Loucy (cell line): ENCODE data around the gene WDR48.
A peak's percentile ranks its signal among the peaks of the same experiment; 100 is the strongest.

Experiments
- H2AFZ ChIP-seq: fragments of 200-600 bp; sonication (generic); 2 replicates; pipeline ENCODE4 v1.6.0; 2016; ENCODE audit warnings: antibody characterized with exemption, mild to moderate bottlenecking, low read length, moderate library complexity
- H3F3A ChIP-seq: fragments of 200-600 bp; 2 replicates; pipeline ENCODE4 v1.6.0; 2016; ENCODE audit warnings: antibody characterized with exemption, low read depth, mild to moderate bottlenecking
- H3K27me3 ChIP-seq: fragments of 200-600 bp; sonication (generic); 2 replicates; pipeline ENCODE4 v1.6.1; 2014; ENCODE audit warnings: low read length, mild to moderate bottlenecking; ENCODE audit not compliant: insufficient read depth, poor library complexity, severe bottlenecking
- H3K36me3 ChIP-seq: fragments of 200-600 bp; sonication (generic); 2 replicates; pipeline ENCODE4 v1.6.1; 2016; ENCODE audit warnings: low read length; ENCODE audit not compliant: insufficient read depth
- H3K4me1 ChIP-seq: fragments of 200-600 bp; sonication (generic); 2 replicates; pipeline ENCODE4 v1.5.1; 2014; ENCODE audit warnings: low read length, mild to moderate bottlenecking; ENCODE audit not compliant: insufficient read depth, poor library complexity, severe bottlenecking
- H3K4me2 ChIP-seq: fragments of 200-600 bp; sonication (generic); 2 replicates; pipeline ENCODE4 v1.6.0; 2014; ENCODE audit warnings: antibody characterized with exemption, low read length, low read depth, mild to moderate bottlenecking; ENCODE audit not compliant: poor library complexity, severe bottlenecking
- H3K4me3 ChIP-seq: fragments of 200-600 bp; sonication (generic); 2 replicates; pipeline ENCODE4 v1.5.1; 2014; ENCODE audit warnings: low read length, mild to moderate bottlenecking, mixed read lengths; ENCODE audit not compliant: poor library complexity, severe bottlenecking
- H3K79me2 ChIP-seq: fragments of 200-600 bp; sonication (generic); 2 replicates; pipeline ENCODE4 v1.6.1; 2014; ENCODE audit warnings: low read length; ENCODE audit not compliant: insufficient read depth
- H3K9ac ChIP-seq: fragments of 200-600 bp; sonication (generic); 2 replicates; pipeline ENCODE4 v1.6.0; 2014; ENCODE audit warnings: mild to moderate bottlenecking, low read depth, low read length, moderate library complexity; ENCODE audit not compliant: poor library complexity, severe bottlenecking
- H3K9me2 ChIP-seq: fragments of 200-600 bp; sonication (generic); replicated peaks from 2 replicates; pipeline ENCODE4 v1.6.1; 2016; ENCODE audit warnings: low read depth, low read length, mixed read lengths
- H3K9me3 ChIP-seq: fragments of 200-600 bp; sonication (generic); 2 replicates; pipeline ENCODE4 v1.6.1; 2014; ENCODE audit warnings: mild to moderate bottlenecking, antibody characterized with exemption, low read length, low read depth; ENCODE audit not compliant: insufficient read depth
- H4K20me1 ChIP-seq: fragments of 200-600 bp; sonication (generic); 2 replicates; pipeline ENCODE4 v1.6.0; 2014; ENCODE audit warnings: antibody characterized with exemption, low read length, mild to moderate bottlenecking; ENCODE audit not compliant: insufficient read depth, poor library complexity, severe bottlenecking
- EZH2phosphoT487 ChIP-seq: fragments of 200-600 bp; IDR thresholded peaks from 2 replicates; pipeline ENCODE4 v1.6.1; 2018; ENCODE audit warnings: antibody characterized with exemption, mild to moderate bottlenecking, moderate library complexity, borderline replicate concordance
- TF ChIP-seq, protein P1 (sequence below): fragments of 200-600 bp; sonication (generic); conservative IDR thresholded peaks from 2 replicates; pipeline ENCODE4 v1.5.1; 2014; ENCODE audit warnings: mild to moderate bottlenecking, antibody characterized with exemption, low read length

Gene WDR48

DNA sequence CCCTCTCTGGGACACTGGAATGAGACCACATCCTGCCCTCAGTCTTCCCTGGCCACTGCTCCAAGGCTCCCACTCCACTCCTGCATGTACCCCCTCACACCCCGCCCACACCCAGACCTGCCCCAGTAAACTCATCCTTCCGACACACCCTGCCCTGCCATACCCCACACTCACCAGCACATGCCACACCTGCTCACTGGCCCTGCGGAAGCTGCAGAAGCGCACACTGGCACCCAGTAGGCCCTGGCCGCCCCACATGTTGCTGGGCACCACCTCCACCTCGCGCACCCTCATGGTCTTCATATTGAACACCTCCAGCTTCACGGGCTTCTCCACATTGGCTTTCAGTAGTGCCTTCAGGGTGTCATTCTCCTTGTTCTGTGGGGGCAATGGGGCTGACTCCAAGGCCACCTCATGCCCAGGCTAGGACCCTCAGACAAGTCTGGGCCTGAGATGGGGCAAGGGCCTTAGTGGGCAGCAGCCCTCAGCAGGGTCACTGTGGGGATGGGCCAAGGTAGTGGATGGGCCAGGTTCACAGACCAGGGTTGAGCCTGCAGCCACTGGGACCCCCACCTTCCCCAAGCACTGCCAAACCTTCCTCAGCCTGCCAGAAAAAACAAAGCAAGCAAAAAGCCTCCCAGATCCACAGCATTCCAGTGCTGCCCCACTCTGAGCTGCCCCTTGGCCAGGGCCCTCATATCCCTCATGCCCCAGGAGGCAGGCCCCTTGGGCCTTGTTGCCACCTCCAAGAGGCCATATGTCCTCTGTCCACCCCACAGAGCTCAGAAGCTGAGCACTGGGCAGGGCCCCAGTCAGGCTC is 50.9 kb downstream of the WDR48 start:
- H3K9ac ChIP-seq, result peak overlapping the region; percentile 48
- H3K79me2 ChIP-seq, result peaks cover 29% of the 10 kb centered on the region

DNA sequence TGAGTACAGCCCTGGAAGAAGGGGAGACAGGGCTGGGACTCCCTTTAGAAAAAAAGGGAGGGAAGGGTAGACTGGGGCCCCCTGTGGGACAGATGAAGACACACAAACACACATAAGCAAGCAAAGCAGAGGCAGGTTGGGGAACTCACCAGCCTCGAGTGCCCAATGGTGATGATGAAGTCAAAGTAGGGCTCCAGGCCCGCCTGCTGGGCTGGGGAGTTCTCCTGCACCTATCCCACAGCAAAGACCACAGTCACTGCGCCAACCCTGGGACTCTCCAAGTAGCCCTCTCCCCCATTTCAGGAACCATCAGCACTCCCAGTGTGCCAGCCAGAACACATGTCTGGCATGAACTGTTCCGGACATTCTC is 51.5 kb downstream of the WDR48 start:
- Histone ChIP-seq H3K4me2 (peak overlapping the region; percentile 88), H3K9ac (peak overlapping the region; percentile 48), H4K20me1 (peaks cover 20% of the 10 kb centered on the region), H3F3A (no peaks in the 10 kb centered on the region), H3K79me2 (peaks cover 29% of the 10 kb centered on the region), H3K4me1 (peaks cover 37% of the 10 kb centered on the region), H3K9me2 (no peaks in the 10 kb centered on the region), H3K36me3 (peaks cover 27% of the 10 kb centered on the region; the same call in 1 of the 2 replicates), H3K4me3 (peak overlapping the region; percentile 19), H3K9me3 (no peaks in the 10 kb centered on the region), H3K27me3 (no peaks in the 10 kb centered on the region), H2AFZ (no peak overlapping the region)
- TF ChIP-seq, protein P1, sequence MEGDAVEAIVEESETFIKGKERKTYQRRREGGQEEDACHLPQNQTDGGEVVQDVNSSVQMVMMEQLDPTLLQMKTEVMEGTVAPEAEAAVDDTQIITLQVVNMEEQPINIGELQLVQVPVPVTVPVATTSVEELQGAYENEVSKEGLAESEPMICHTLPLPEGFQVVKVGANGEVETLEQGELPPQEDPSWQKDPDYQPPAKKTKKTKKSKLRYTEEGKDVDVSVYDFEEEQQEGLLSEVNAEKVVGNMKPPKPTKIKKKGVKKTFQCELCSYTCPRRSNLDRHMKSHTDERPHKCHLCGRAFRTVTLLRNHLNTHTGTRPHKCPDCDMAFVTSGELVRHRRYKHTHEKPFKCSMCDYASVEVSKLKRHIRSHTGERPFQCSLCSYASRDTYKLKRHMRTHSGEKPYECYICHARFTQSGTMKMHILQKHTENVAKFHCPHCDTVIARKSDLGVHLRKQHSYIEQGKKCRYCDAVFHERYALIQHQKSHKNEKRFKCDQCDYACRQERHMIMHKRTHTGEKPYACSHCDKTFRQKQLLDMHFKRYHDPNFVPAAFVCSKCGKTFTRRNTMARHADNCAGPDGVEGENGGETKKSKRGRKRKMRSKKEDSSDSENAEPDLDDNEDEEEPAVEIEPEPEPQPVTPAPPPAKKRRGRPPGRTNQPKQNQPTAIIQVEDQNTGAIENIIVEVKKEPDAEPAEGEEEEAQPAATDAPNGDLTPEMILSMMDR, result peak; percentile 50
- TF ChIP-seq EZH2phosphoT487, result no peak

More for the DNA sequence above, 50.9 kb downstream of the WDR48 start:
- Histone ChIP-seq H3F3A (no peaks in the 10 kb centered on the region), H4K20me1 (peaks cover 20% of the 10 kb centered on the region), H3K4me2 (peak overlapping the region; percentile 88), H3K27me3 (no peaks in the 10 kb centered on the region), H2AFZ (no peak overlapping the region), H3K4me1 (peaks cover 31% of the 10 kb centered on the region), H3K36me3 (peaks cover 33% of the 10 kb centered on the region; the same call in 1 of the 2 replicates), H3K4me3 (peak overlapping the region; percentile 19), H3K9me2 (no peaks in the 10 kb centered on the region), H3K9me3 (no peaks in the 10 kb centered on the region)
- TF ChIP-seq, protein P1, result no peak
- TF ChIP-seq EZH2phosphoT487, result no peak

DNA sequence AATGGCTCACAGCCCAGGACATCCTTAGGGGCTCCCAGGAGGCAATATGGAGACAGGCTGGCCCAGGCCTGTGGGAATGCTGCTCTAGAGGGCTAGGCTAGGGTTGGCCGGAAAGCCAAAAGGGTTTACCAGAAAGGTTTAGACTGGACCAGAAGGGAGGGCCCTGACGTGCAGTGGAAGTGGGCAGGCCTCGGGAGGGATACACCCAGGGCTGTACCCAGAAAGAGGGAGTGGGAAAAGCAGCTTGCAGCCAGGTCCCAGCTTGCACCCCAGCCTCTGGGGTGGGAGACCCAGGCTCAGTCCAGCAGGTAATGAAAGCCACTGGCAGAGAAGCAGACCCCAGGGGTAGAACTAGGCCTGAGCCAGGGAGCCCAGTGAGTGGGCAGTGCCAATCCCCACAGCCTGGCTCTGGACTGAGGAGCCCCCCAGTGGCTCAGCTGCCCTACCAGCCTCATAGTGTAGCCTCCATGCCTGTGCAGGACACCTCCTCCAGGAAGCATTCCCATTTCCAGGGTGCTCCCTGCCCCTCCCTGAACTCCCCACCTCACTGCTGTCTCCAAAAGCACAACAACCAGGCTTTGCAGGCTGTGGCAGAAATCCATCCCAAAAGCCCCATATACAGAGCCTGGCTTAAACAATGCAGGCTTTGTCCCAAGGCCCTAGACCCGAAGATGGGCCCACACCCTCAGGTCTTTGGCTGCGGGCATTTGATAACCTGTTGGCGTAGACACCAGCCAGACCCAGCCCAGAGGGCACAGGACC is 52.2 kb downstream of the WDR48 start:
- H3K4me2 ChIP-seq, result peak overlapping the region; percentile 88
- peak overlapping the region; percentile 14 for H3K4me3 ChIP-seq
- no peaks in the 10 kb centered on the region for H3K9me2 ChIP-seq
- no peaks in the 10 kb centered on the region for H3K9me3 ChIP-seq
- no peak overlapping the region for H2AFZ ChIP-seq
- peaks cover 20% of the 10 kb centered on the region for H4K20me1 ChIP-seq
- H3K27me3 ChIP-seq, result no peaks in the 10 kb centered on the region
- peaks cover 29% of the 10 kb centered on the region for H3K79me2 ChIP-seq
- peak overlapping the region; percentile 36 for H3K9ac ChIP-seq
- H3K36me3 ChIP-seq, result peaks cover 20% of the 10 kb centered on the region; the same call in 1 of the 2 replicates
- TF ChIP-seq, protein P1, result no peak
- TF ChIP-seq EZH2phosphoT487, result no peak
- no peaks in the 10 kb centered on the region for H3F3A ChIP-seq
- H3K4me1 ChIP-seq, result peaks cover 39% of the 10 kb centered on the region
